HepG2 (cell line): ENCODE measurements around the gene SLC39A1. TPM values are rescaled to one million over a fixed set of nuclear protein-coding genes. Genes with fewer than 3 reads are reported as not detected.

ENCODE experiments used
- ARID5B ChIP-seq: IDR thresholded peaks from 2 replicates; pipeline ENCODE4 v1.4.0; 2020; ENCODE audit warnings: mild to moderate bottlenecking, missing genetic modification reagents
- IKZF4 ChIP-seq: sonication (generic); formaldehyde crosslinking; IDR thresholded peaks from 2 replicates; pipeline ENCODE4 v1.5.1; 2020; ENCODE audit warnings: borderline replicate concordance, mild to moderate bottlenecking, low read depth, missing genetic modification reagents; ENCODE audit errors: not compliant biosample characterization
- IRF2 ChIP-seq: IDR thresholded peaks from 2 replicates; pipeline ENCODE4 v1.6.1; 2018; ENCODE audit warnings: missing genetic modification reagents, missing compliant biosample characterization
- ISX ChIP-seq: sonication (generic); formaldehyde crosslinking; conservative IDR thresholded peaks from 2 replicates; pipeline ENCODE4 v1.5.0; 2020; ENCODE audit warnings: missing genetic modification reagents
- NCOA1 ChIP-seq: sonication (generic); formaldehyde crosslinking; IDR thresholded peaks from 2 replicates; pipeline ENCODE4 v1.9.0; 2021; ENCODE audit warnings: missing genetic modification reagents
- NCOR1 ChIP-seq: fragments of 200-600 bp; sonication (generic); IDR thresholded peaks from 2 replicates; pipeline ENCODE4 v1.7.0; 2017; ENCODE audit warnings: antibody characterized with exemption, low read length, borderline replicate concordance
- NONO ChIP-seq, 2 experiments: fragments of 450-650 bp in 1 of 2; sonication (generic) in 1 of 2; formaldehyde crosslinking in 1 of 2; IDR thresholded peaks in 1 of 2; conservative IDR thresholded peaks in 1 of 2; 2 replicates each; pipeline versions ENCODE4 v1.6.1 to v1.8.0; 2017 to 2022; ENCODE audit warnings: mild to moderate bottlenecking in 1 of 2, missing genetic modification reagents in 1 of 2, moderate library complexity in 1 of 2
- NR1H2 ChIP-seq: sonication (generic); formaldehyde crosslinking; IDR thresholded peaks from 2 replicates; pipeline ENCODE4 v1.8.1; 2022; ENCODE audit warnings: low read depth, missing genetic modification reagents, borderline replicate concordance
- SAFB2 ChIP-seq: sonication (generic); formaldehyde crosslinking; IDR thresholded peaks from 2 replicates; pipeline ENCODE4 v1.5.1; 2020; ENCODE audit warnings: missing genetic modification reagents, low read depth, mild to moderate bottlenecking, borderline replicate concordance
- SP5 ChIP-seq: IDR thresholded peaks from 2 replicates; pipeline ENCODE4 v1.6.1; 2016; ENCODE audit warnings: low read depth, borderline replicate concordance
- SRSF4 ChIP-seq: fragments of 200-400 bp; formaldehyde crosslinking; IDR thresholded peaks from one replicate; pipeline ENCODE4 v1.6.1; 2018; ENCODE audit warnings: mild to moderate bottlenecking, low read depth, low read length, moderate library complexity; ENCODE audit not compliant: poor library complexity, severe bottlenecking
- TOPORS ChIP-seq: sonication (generic); formaldehyde crosslinking; IDR thresholded peaks from 2 replicates; pipeline ENCODE4 v1.8.0; 2023; ENCODE audit warnings: mild to moderate bottlenecking, missing genetic modification reagents
- ZFP36 ChIP-seq: fragments of 150-350 bp; IDR thresholded peaks from 2 replicates; pipeline ENCODE4 v1.6.1; 2018; ENCODE audit warnings: borderline replicate concordance, low read length, low read depth; ENCODE audit not compliant: partially characterized antibody
- ZNF225 ChIP-seq: sonication (generic); formaldehyde crosslinking; IDR thresholded peaks from 2 replicates; pipeline ENCODE4 v1.4.0; 2020; ENCODE audit warnings: mild to moderate bottlenecking, missing genetic modification reagents
- ZNF24 ChIP-seq: fragments of 450-650 bp; IDR thresholded peaks from 2 replicates; pipeline ENCODE4 v1.6.1; 2017; ENCODE audit warnings: antibody characterized with exemption, mild to moderate bottlenecking
- ZNF446 ChIP-seq: sonication (generic); formaldehyde crosslinking; IDR thresholded peaks from 2 replicates; pipeline ENCODE4 v1.5.0; 2020; ENCODE audit warnings: mild to moderate bottlenecking, missing genetic modification reagents
- ZNF530 ChIP-seq: sonication (generic); formaldehyde crosslinking; IDR thresholded peaks from 2 replicates; pipeline ENCODE4 v1.5.0; 2020; ENCODE audit warnings: low read depth, mild to moderate bottlenecking, missing genetic modification reagents
- polyA plus RNA-seq, 8 experiments: library from polyadenylated mRNA; depleted of rRNA in 3 of 8; stranded (reverse) in 7 of 8; unstranded in 1 of 8; fragments of >200 nt; fragmentation: Illumina TruSeq in 4 of 8; extraction: Trizol in 4 of 8; gene quantifications; 2 replicates each; pipeline versions ENCODE4 v1.2.1 to v1.2.3, GENCODE V29; 2011 to 2016; ENCODE audit warnings: low read depth in 4 of 8, missing spikeins in 1 of 8, mixed read lengths in 1 of 8; ENCODE audit not compliant: insufficient read depth in 1 of 8
- total RNA-seq, 5 experiments: library from RNA; depleted of rRNA; stranded (reverse); fragments of >200 nt; fragmentation: Illumina TruSeq; extraction: Trizol; gene quantifications; 2 replicates each; pipeline ENCODE4 v1.2.3, GENCODE V29; 2016; ENCODE audit warnings: low read depth in 1 of 5
- TF ChIP-seq, protein P1 (sequence below): sonication (generic); formaldehyde crosslinking; IDR thresholded peaks from 2 replicates; pipeline ENCODE4 v1.4.0; 2020; ENCODE audit warnings: mild to moderate bottlenecking, missing genetic modification reagents
- TF ChIP-seq, protein P2 (sequence below): IDR thresholded peaks from 2 replicates; pipeline ENCODE4 v1.6.1; 2018; ENCODE audit warnings: missing genetic modification reagents
- TF ChIP-seq, protein P3 (sequence below): sonication (generic); formaldehyde crosslinking; IDR thresholded peaks from 2 replicates; pipeline ENCODE4 v1.4.0; 2020; ENCODE audit warnings: mild to moderate bottlenecking, missing genetic modification reagents

The SLC39A1 gene
- total and polyA plus RNA-seq, 2 of the 13 experiments (the other 11 are each of a cell fraction or from before 2014, with no cell fraction given): 71.2 to 78.4 TPM

GRCh38 chr1:153977250-153978240 lies 14.2 kb upstream of the SLC39A1 start, which contains the start of gene JTB (continued):
- no peak for TF ChIP-seq SRSF4
- TF ChIP-seq, protein P1, sequence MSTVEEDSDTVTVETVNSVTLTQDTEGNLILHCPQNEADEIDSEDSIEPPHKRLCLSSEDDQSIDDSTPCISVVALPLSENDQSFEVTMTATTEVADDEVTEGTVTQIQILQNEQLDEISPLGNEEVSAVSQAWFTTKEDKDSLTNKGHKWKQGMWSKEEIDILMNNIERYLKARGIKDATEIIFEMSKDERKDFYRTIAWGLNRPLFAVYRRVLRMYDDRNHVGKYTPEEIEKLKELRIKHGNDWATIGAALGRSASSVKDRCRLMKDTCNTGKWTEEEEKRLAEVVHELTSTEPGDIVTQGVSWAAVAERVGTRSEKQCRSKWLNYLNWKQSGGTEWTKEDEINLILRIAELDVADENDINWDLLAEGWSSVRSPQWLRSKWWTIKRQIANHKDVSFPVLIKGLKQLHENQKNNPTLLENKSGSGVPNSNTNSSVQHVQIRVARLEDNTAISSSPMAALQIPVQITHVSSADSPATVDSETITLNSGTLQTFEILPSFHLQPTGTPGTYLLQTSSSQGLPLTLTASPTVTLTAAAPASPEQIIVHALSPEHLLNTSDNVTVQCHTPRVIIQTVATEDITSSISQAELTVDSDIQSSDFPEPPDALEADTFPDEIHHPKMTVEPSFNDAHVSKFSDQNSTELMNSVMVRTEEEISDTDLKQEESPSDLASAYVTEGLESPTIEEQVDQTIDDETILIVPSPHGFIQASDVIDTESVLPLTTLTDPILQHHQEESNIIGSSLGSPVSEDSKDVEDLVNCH (CRISPR knock-in tag): no peak; the same call in 1 of the 2 replicates
- TF ChIP-seq ARID5B (CRISPR knock-in tag): peak; percentile 74
- TF ChIP-seq NCOA1: no peak
- TF ChIP-seq ZNF24: 0 out of 2 replicates have a peak, but pooled peaks have one; percentile 35
- TF ChIP-seq ZNF530 (CRISPR knock-in tag): no peak
- no peak for TF ChIP-seq ZNF446 (CRISPR knock-in tag)
- TF ChIP-seq, protein P2, sequence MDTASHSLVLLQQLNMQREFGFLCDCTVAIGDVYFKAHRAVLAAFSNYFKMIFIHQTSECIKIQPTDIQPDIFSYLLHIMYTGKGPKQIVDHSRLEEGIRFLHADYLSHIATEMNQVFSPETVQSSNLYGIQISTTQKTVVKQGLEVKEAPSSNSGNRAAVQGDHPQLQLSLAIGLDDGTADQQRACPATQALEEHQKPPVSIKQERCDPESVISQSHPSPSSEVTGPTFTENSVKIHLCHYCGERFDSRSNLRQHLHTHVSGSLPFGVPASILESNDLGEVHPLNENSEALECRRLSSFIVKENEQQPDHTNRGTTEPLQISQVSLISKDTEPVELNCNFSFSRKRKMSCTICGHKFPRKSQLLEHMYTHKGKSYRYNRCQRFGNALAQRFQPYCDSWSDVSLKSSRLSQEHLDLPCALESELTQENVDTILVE (CRISPR knock-in tag): peak; percentile 92
- TF ChIP-seq SP5 (CRISPR knock-in tag): no peak
- TF ChIP-seq ISX (CRISPR knock-in tag): 0 out of 2 replicates have a peak, but pooled peaks have one; percentile 58
- TF ChIP-seq ZFP36: no peak
- TF ChIP-seq SAFB2 (CRISPR knock-in tag): peak; percentile 91; the same call in 1 of the 2 replicates
- peak; percentile 53; the same call in 1 of the 2 replicates for TF ChIP-seq ZNF225
- TF ChIP-seq IRF2: peak; percentile 79
- TF ChIP-seq NCOR1: peak; percentile 48; the same call in 1 of the 2 replicates
- no peak for TF ChIP-seq NR1H2 (CRISPR knock-in tag)
- TF ChIP-seq IKZF4: peak; percentile 95
- TF ChIP-seq, protein P3, sequence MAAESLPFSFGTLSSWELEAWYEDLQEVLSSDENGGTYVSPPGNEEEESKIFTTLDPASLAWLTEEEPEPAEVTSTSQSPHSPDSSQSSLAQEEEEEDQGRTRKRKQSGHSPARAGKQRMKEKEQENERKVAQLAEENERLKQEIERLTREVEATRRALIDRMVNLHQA (CRISPR knock-in tag): no peak
- peak; percentile 35; the same call in 1 of the 2 replicates for TF ChIP-seq TOPORS (CRISPR knock-in tag)
- no peak for TF ChIP-seq NONO (IDR thresholded peaks at IDR 0.05)
- peak; percentile 82 for TF ChIP-seq NONO (CRISPR knock-in tag; conservative IDR thresholded peaks at IDR 0.05)
